ENCODE measurements around the gene LPIN2. TPM values are rescaled to one million over a fixed set of nuclear protein-coding genes. Genes with fewer than 3 reads are reported as not detected.

Gene LPIN2
- total and polyA plus RNA-seq, 4 experiments from 2014 or later = 53.6 to 103 (median 96.0) TPM

- no peaks in the 10 kb centered on the region for H3K27me3 Mint-ChIP-seq
- intact Hi-C loops (cut with micrococcal nuclease) = no loop called here
- H3K9me3 Mint-ChIP-seq = peaks cover 0 to 4% (median 0%) of the 10 kb centered on the region in 8 donors
- ChIA-PET CTCF (ENCODE audit: partially characterized antibody) (interaction anchor here (0.8 to 18.5 kb wide), 9 partner anchors 9 to 244 kb away, joined by 3 to 651 read pairs (median 6); partner anchors contain the start of gene MYL12A), POLR2A (ENCODE audit: partially characterized antibody) (interaction anchor here (1.2 to 10.8 kb wide), 4 partner anchors 9 to 59 kb away, joined by 4 to 142 read pairs (median 72); partner anchors contain the start of gene LPIN2)
- Histone ChIP-seq H3K36me3 (ENCODE audit: insufficient read depth, low read length) (peaks cover 9% of the 10 kb centered on the region), H3K27me3 (ENCODE audit: insufficient read depth, low read length) (no peaks in the 10 kb centered on the region), H3K4me1 (ENCODE audit: insufficient read depth, low read length) (peaks cover 46% of the 10 kb centered on the region), H3K27ac (ENCODE audit: low read depth, low read length) (no peak overlapping the region), H3K4me3 (ENCODE audit: low read length in 2 of 2) (no peak overlapping the region), H3K9me3 (ENCODE audit: control insufficient read depth in 1 of 2, low read length in 2 of 2) (no peaks in the 10 kb centered on the region)
- peaks cover 47 to 89% (median 65%) of the 10 kb centered on the region in 4 donors for H3K4me1 Mint-ChIP-seq
- no peak for DNase-seq
- H3K36me3 Mint-ChIP-seq = peaks cover 55 to 56% of the 10 kb centered on the region in 2 donors
- H3K4me3 Mint-ChIP-seq = peak overlapping the region in 3 of 8 donors; percentile 7 to 26 (median 13)
- H3K27ac Mint-ChIP-seq = peak overlapping the region; percentile 26 to 88 (median 62)
Measured at GRCh38 chr18:3002732-3003131, 10.2 kb downstream of the LPIN2 start.

- peaks cover 76% of the 10 kb centered on the region for H3K4me1 ChIP-seq (ENCODE audit: insufficient read depth, low read length)
- DNase-seq = no peak
- POLR2A ChIA-PET (ENCODE audit: partially characterized antibody) = interaction anchor here (0.9 to 10.8 kb wide), 10 partner anchors 10 to 249 kb away, joined by 3 to 142 read pairs (median 6); partner anchors contain the start of genes LPIN2 and MYL12A
- CTCF ChIA-PET (ENCODE audit: partially characterized antibody) = interaction anchor here (1.0 to 18.5 kb wide), 7 partner anchors 11 to 248 kb away, joined by 3 to 651 read pairs (median 95); partner anchors contain the start of genes LPIN2 and MYL12A
- Mint-ChIP-seq H3K4me1 (peaks cover 52 to 88% (median 70%) of the 10 kb centered on the region in 4 donors), H3K4me3 (peak overlapping the region; percentile 25 to 86 (median 78)), H3K9me3 (peaks cover 0 to 4% (median 0%) of the 10 kb centered on the region in 8 donors), H3K36me3 (peaks cover 25 to 31% of the 10 kb centered on the region in 2 donors), H3K27ac (peak overlapping the region; percentile 81 to 99 (median 94)), H3K27me3 (no peaks in the 10 kb centered on the region)
- intact Hi-C loops (cut with micrococcal nuclease) = loop anchor here (1.0 kb wide), 2 partner anchors 14 to 65 kb away; no protein-coding TSS in a partner anchor
- no peaks in the 10 kb centered on the region for H3K36me3 ChIP-seq (ENCODE audit: insufficient read depth, low read length)
- H3K9me3 ChIP-seq (ENCODE audit: control insufficient read depth in 1 of 2, low read length in 2 of 2) = no peaks in the 10 kb centered on the region
- H3K4me3 ChIP-seq (ENCODE audit: low read length in 2 of 2) = peak overlapping the region; percentile 10 to 27
- H3K27me3 ChIP-seq (ENCODE audit: insufficient read depth, low read length) = no peaks in the 10 kb centered on the region
- H3K27ac ChIP-seq (ENCODE audit: low read depth, low read length) = peak overlapping the region; percentile 47
Measured at GRCh38 chr18:2998644-2999043, 14.3 kb downstream of the LPIN2 start.

- Mint-ChIP-seq H3K27me3 (no peaks in the 10 kb centered on the region), H3K4me3 (peak overlapping the region; percentile 29 to 86 (median 78)), H3K36me3 (peaks cover 21 to 28% of the 10 kb centered on the region in 2 donors), H3K9me3 (peaks cover 0 to 4% (median 0%) of the 10 kb centered on the region in 8 donors), H3K27ac (peak overlapping the region; percentile 81 to 99 (median 94)), H3K4me1 (peaks cover 55 to 88% (median 73%) of the 10 kb centered on the region in 4 donors)
- no peaks in the 10 kb centered on the region for H3K36me3 ChIP-seq (ENCODE audit: insufficient read depth, low read length)
- H3K4me1 ChIP-seq (ENCODE audit: insufficient read depth, low read length) = peaks cover 79% of the 10 kb centered on the region
- intact Hi-C loops (cut with micrococcal nuclease) = loop anchor here (1.0 kb wide), 2 partner anchors 14 to 65 kb away; no protein-coding TSS in a partner anchor
- no peaks in the 10 kb centered on the region for H3K27me3 ChIP-seq (ENCODE audit: insufficient read depth, low read length)
- ChIA-PET CTCF (ENCODE audit: partially characterized antibody) (interaction anchor here (0.8 to 18.5 kb wide), 11 partner anchors 9 to 248 kb away, joined by 3 to 651 read pairs (median 11); partner anchors contain the start of genes LPIN2 and MYL12A), POLR2A (ENCODE audit: partially characterized antibody) (interaction anchor here (0.9 to 10.8 kb wide), 13 partner anchors 9 to 250 kb away, joined by 3 to 142 read pairs (median 5); partner anchors contain the start of gene LPIN2)
- no peak for DNase-seq
- peak overlapping the region; percentile 47 for H3K27ac ChIP-seq (ENCODE audit: low read depth, low read length)
- H3K4me3 ChIP-seq (ENCODE audit: low read length in 2 of 2) = peak overlapping the region; percentile 10 to 27
- H3K9me3 ChIP-seq (ENCODE audit: control insufficient read depth in 1 of 2, low read length in 2 of 2) = no peaks in the 10 kb centered on the region
Measured at GRCh38 chr18:2997846-2998564, 14.9 kb downstream of the LPIN2 start.

GRCh38 chr18:2997429-2997828 is 15.5 kb downstream of the LPIN2 start:
- Mint-ChIP-seq H3K4me1 (peaks cover 51 to 87% (median 73%) of the 10 kb centered on the region in 4 donors), H3K4me3 (peak overlapping the region in 6 of 8 donors; percentile 29 to 86 (median 78)), H3K9me3 (peaks cover 0 to 4% (median 0%) of the 10 kb centered on the region in 8 donors), H3K36me3 (peaks cover 15 to 22% of the 10 kb centered on the region in 2 donors), H3K27me3 (no peaks in the 10 kb centered on the region), H3K27ac (peak overlapping the region; percentile 71 to 99 (median 92))
- Histone ChIP-seq H3K27ac (ENCODE audit: low read depth, low read length) (peak overlapping the region; percentile 47), H3K4me3 (ENCODE audit: low read length in 2 of 2) (no peak overlapping the region), H3K9me3 (ENCODE audit: control insufficient read depth in 1 of 2, low read length in 2 of 2) (no peaks in the 10 kb centered on the region), H3K27me3 (ENCODE audit: insufficient read depth, low read length) (no peaks in the 10 kb centered on the region), H3K36me3 (ENCODE audit: insufficient read depth, low read length) (no peaks in the 10 kb centered on the region), H3K4me1 (ENCODE audit: insufficient read depth, low read length) (peaks cover 77% of the 10 kb centered on the region)
- intact Hi-C loops (cut with micrococcal nuclease) = no loop called here
- POLR2A ChIA-PET (ENCODE audit: partially characterized antibody) = interaction anchor here (0.9 to 10.8 kb wide), 11 partner anchors 10 to 251 kb away, joined by 3 to 142 read pairs (median 5); partner anchors contain the start of gene LPIN2
- no peak for DNase-seq
- CTCF ChIA-PET (ENCODE audit: partially characterized antibody) = interaction anchor here (0.8 to 18.5 kb wide), 10 partner anchors 8 to 249 kb away, joined by 3 to 651 read pairs (median 16); partner anchors contain the start of genes LPIN2 and MYL12A

- Histone ChIP-seq H3K9me3 (ENCODE audit: control insufficient read depth in 1 of 2, low read length in 2 of 2) (no peaks in the 10 kb centered on the region), H3K4me3 (ENCODE audit: low read length in 2 of 2) (peak overlapping the region in 1 of 2 donors; percentile 29), H3K27ac (ENCODE audit: low read depth, low read length) (peak overlapping the region; percentile 28), H3K27me3 (ENCODE audit: insufficient read depth, low read length) (no peaks in the 10 kb centered on the region), H3K4me1 (ENCODE audit: insufficient read depth, low read length) (peaks cover 62% of the 10 kb centered on the region), H3K36me3 (ENCODE audit: insufficient read depth, low read length) (no peaks in the 10 kb centered on the region)
- intact Hi-C loops (cut with micrococcal nuclease) = loop anchor here (1.0 kb wide), 4 partner anchors 68 to 251 kb away; no protein-coding TSS in a partner anchor
- DNase-seq = peak; percentile 75 to 84 (median 79)
- peaks cover 8 to 18% of the 10 kb centered on the region in 2 donors for H3K36me3 Mint-ChIP-seq
- peak overlapping the region; percentile 53 to 81 (median 68) for H3K4me3 Mint-ChIP-seq
- POLR2A ChIA-PET (ENCODE audit: partially characterized antibody) = interaction anchor here (0.5 to 10.8 kb wide), 29 partner anchors 8 to 599 kb away, joined by 3 to 223 read pairs (median 4); partner anchors contain the start of genes LPIN2, MYL12A and MYL12B
- H3K4me1 Mint-ChIP-seq = peaks cover 57 to 87% (median 73%) of the 10 kb centered on the region in 4 donors
- H3K27ac Mint-ChIP-seq = peak overlapping the region; percentile 61 to 94 (median 90)
- H3K27me3 Mint-ChIP-seq = no peaks in the 10 kb centered on the region
- CTCF ChIA-PET (ENCODE audit: partially characterized antibody) = interaction anchor here (0.6 to 18.5 kb wide), 72 partner anchors 8 to 672 kb away, joined by 3 to 651 read pairs (median 5); partner anchors contain the start of genes LPIN2, MYL12A and MYL12B
- H3K9me3 Mint-ChIP-seq = peaks cover 0 to 2% (median 0%) of the 10 kb centered on the region in 8 donors
Measured at GRCh38 chr18:2994603-2995432, 18.1 kb downstream of the LPIN2 start.

- Mint-ChIP-seq H3K36me3 (peaks cover 8 to 22% of the 10 kb centered on the region in 2 donors), H3K4me1 (peaks cover 54 to 87% (median 72%) of the 10 kb centered on the region in 4 donors), H3K27me3 (no peaks in the 10 kb centered on the region), H3K4me3 (peak overlapping the region in 7 of 8 donors; percentile 39 to 79 (median 51)), H3K27ac (peak overlapping the region; percentile 38 to 90 (median 78)), H3K9me3 (peaks cover 0 to 2% (median 0%) of the 10 kb centered on the region in 8 donors)
- H3K27ac ChIP-seq (ENCODE audit: low read depth, low read length) = peak overlapping the region; percentile 7
- CTCF ChIA-PET (ENCODE audit: partially characterized antibody) = interaction anchor here (0.6 to 18.5 kb wide), 67 partner anchors 8 to 673 kb away, joined by 3 to 651 read pairs (median 6); partner anchors contain the start of genes LPIN2, MYL12A and MYL12B
- peaks cover 55% of the 10 kb centered on the region for H3K4me1 ChIP-seq (ENCODE audit: insufficient read depth, low read length)
- no peaks in the 10 kb centered on the region for H3K9me3 ChIP-seq (ENCODE audit: control insufficient read depth in 1 of 2, low read length in 2 of 2)
- H3K36me3 ChIP-seq (ENCODE audit: insufficient read depth, low read length) = no peaks in the 10 kb centered on the region
- no peak for DNase-seq
- intact Hi-C loops (cut with micrococcal nuclease) = loop anchor here (1.0 kb wide), 4 partner anchors 69 to 252 kb away; no protein-coding TSS in a partner anchor
- POLR2A ChIA-PET (ENCODE audit: partially characterized antibody) = interaction anchor here (0.8 to 10.8 kb wide), 30 partner anchors 8 to 600 kb away, joined by 3 to 223 read pairs (median 4); partner anchors contain the start of genes LPIN2, MYL12A and MYL12B
- H3K4me3 ChIP-seq (ENCODE audit: low read length in 2 of 2) = no peak overlapping the region
- H3K27me3 ChIP-seq (ENCODE audit: insufficient read depth, low read length) = no peaks in the 10 kb centered on the region
Measured at GRCh38 chr18:2994020-2994589, 18.8 kb downstream of the LPIN2 start.
